ENCODE data around the gene NMNAT2. TPM values are rescaled to one million over a fixed set of nuclear protein-coding genes. Genes with fewer than 3 reads are reported as not detected.

The NMNAT2 gene
- total RNA-seq, 1 experiment from 2014 or later = 11.4 TPM

- Histone ChIP-seq H2AK5ac (ENCODE audit: insufficient read length, low read length) (peak overlapping the region; percentile 89), H4K5ac (ENCODE audit: insufficient read length, low read depth, low read length) (no peak overlapping the region), H2BK120ac (ENCODE audit: low read depth, low read length, poor library complexity, severe bottlenecking) (no peak overlapping the region), H3K27ac (ENCODE audit: insufficient read length, low read depth, low read length) (no peak overlapping the region), H3K56ac (ENCODE audit: insufficient read length, low read depth, low read length) (no peak overlapping the region), H3K79me1 (ENCODE audit: insufficient read depth, low read depth, low read length, poor library complexity, severe bottlenecking) (no peaks in the 10 kb centered on the region), H4K91ac (ENCODE audit: insufficient read length, low read depth, low read length) (no peak overlapping the region), H2BK15ac (ENCODE audit: low read depth, low read length) (no peak overlapping the region), H2AFZ (ENCODE audit: low read length) (no peak overlapping the region), H3K9me3 (ENCODE audit: control insufficient read depth, low read depth, low read length) (no peaks in the 10 kb centered on the region), H3K4me1 (ENCODE audit: insufficient read depth, low read length) (peaks cover 11% of the 10 kb centered on the region), H4K8ac (replicated peaks; ENCODE audit: insufficient read length, low read depth, low read length) (no peak overlapping the region), H3K18ac (ENCODE audit: insufficient read length, low read depth, low read length) (no peak overlapping the region), H3T11ph (ENCODE audit: low read length) (no peak overlapping the region), H2BK20ac (ENCODE audit: low read depth, low read length, poor library complexity, severe bottlenecking) (no peak overlapping the region), H3K4me2 (ENCODE audit: insufficient read depth, insufficient read length, low read length) (no peak overlapping the region), H3K14ac (ENCODE audit: insufficient read depth, low read length) (no peak overlapping the region), H3K23ac (ENCODE audit: insufficient read length, low read depth, low read length) (no peak overlapping the region), H3K4ac (ENCODE audit: low read depth, low read length) (no peak overlapping the region), H3K9ac (ENCODE audit: extremely low read depth, insufficient read length, low read length) (no peak overlapping the region), H3K27me3 (ENCODE audit: insufficient read depth, low read length) (no peaks in the 10 kb centered on the region), H4K20me1 (ENCODE audit: control insufficient read depth, insufficient read depth, insufficient read length) (no peaks in the 10 kb centered on the region), H2BK12ac (ENCODE audit: insufficient read length, low read depth, low read length) (no peak overlapping the region), H3K23me2 (ENCODE audit: insufficient read length, low read depth, low read length, poor library complexity, severe bottlenecking) (no peaks in the 10 kb centered on the region), H3K79me2 (ENCODE audit: insufficient read depth, low read length) (no peaks in the 10 kb centered on the region), H2BK5ac (ENCODE audit: insufficient read length, low read length) (no peak overlapping the region)
- no CpG with 5 or more reads among the region's 4 CpGs for WGBS (ENCODE audit: extremely low coverage, insufficient read length, low lambda C conversion rate)
- no peak for DNase-seq
- peak overlapping the region in 1 of 3 experiments; percentile 96; a peak in 1 of 7 replicates for H3K27ac Mint-ChIP-seq
- H3K4me3 Mint-ChIP-seq = no peak overlapping the region
- peaks cover 4 to 9% of the 10 kb centered on the region in 2 experiments; a peak in 4 of 5 replicates for H3K9me3 Mint-ChIP-seq
- peaks cover 0 to 10% (median 2%) of the 10 kb centered on the region in 3 experiments; a peak in 4 of 7 replicates for H3K36me3 Mint-ChIP-seq (ENCODE audit: insufficient read depth in 1 of 3, low read depth in 3 of 3)
- TF ChIP-seq CTCF (conservative IDR thresholded peaks at IDR 0.05) = no peak
- H3K27me3 Mint-ChIP-seq (ENCODE audit: low read depth) = no peaks in the 10 kb centered on the region
- peaks cover 40 to 51% of the 10 kb centered on the region in 2 experiments for H3K4me1 Mint-ChIP-seq
These were observed 99.1 kb downstream of the NMNAT2 start for GRCh38 chr1:183319051-183319450.
